Uterus (tissue), 2 donors: ENCODE results near the gene POP5.

Experiments used
- POLR2A ChIP-seq, 2 donors: fragments of 450-650 bp; IDR thresholded peaks; one replicate each; pipeline ENCODE4 v1.6.1; 2016; ENCODE audit warnings: antibody characterized with exemption in 2 of 2, mild to moderate bottlenecking in 1 of 2, moderate library complexity in 1 of 2
- TF ChIP-seq, protein P1 (sequence below), 4 experiments: fragments of 200-600 bp in 2 of 4; fragments of 450-650 bp in 2 of 4; sonication (generic) in 2 of 4; IDR thresholded peaks; one replicate each; pipeline ENCODE4 v1.5.1; 2016 to 2019; ENCODE audit warnings: antibody characterized with exemption in 4 of 4, mild to moderate bottlenecking in 2 of 4, moderate library complexity in 1 of 4

DNA sequence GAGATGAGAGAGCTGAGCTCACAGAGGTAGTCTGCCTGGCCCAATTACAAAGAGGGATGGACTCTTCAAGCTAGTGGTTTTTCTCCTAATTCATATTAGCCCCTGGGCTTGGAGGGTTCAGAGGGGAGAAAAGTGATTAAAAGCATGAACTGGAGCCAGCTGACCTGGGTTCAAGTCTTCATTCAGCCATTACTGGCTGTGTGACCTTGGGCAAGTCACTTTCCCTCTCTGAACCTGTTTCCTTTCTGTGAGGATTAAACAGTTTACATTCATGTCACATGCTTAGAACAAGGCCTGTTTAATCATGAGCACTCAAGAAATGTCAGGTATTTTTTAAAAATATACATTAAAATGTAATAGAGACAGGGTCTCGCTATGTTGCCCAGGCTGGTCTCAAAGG lies 7.2 kb upstream of the POP5 start:
- TF ChIP-seq, protein P1, sequence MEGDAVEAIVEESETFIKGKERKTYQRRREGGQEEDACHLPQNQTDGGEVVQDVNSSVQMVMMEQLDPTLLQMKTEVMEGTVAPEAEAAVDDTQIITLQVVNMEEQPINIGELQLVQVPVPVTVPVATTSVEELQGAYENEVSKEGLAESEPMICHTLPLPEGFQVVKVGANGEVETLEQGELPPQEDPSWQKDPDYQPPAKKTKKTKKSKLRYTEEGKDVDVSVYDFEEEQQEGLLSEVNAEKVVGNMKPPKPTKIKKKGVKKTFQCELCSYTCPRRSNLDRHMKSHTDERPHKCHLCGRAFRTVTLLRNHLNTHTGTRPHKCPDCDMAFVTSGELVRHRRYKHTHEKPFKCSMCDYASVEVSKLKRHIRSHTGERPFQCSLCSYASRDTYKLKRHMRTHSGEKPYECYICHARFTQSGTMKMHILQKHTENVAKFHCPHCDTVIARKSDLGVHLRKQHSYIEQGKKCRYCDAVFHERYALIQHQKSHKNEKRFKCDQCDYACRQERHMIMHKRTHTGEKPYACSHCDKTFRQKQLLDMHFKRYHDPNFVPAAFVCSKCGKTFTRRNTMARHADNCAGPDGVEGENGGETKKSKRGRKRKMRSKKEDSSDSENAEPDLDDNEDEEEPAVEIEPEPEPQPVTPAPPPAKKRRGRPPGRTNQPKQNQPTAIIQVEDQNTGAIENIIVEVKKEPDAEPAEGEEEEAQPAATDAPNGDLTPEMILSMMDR (IDR thresholded peaks at IDR 0.05) = no peak
- no peak for TF ChIP-seq POLR2A (IDR thresholded peaks at IDR 0.05)
